Stimulated activated CD8-positive, alpha-beta memory T cell treated with anti-CD3 and anti-CD28 coated beads, Interleukin-15, amount 100 ng/mL, for 4 hours (primary cell): ENCODE results near the gene UFC1.

ENCODE experiments used
- DNase-seq, 2 donors: peaks; one replicate each; pipeline ENCODE4 v3.0.0-alpha.2; 2020; ENCODE audit warnings: low read depth in 2 of 2

UFC1 gene

GRCh38 chr1:161171191-161171590, 17.4 kb downstream of the UFC1 start:
- DNase-seq, result no peak

GRCh38 chr1:161171696-161172095, 17.9 kb downstream of the UFC1 start:
- no peak for DNase-seq

DNA sequence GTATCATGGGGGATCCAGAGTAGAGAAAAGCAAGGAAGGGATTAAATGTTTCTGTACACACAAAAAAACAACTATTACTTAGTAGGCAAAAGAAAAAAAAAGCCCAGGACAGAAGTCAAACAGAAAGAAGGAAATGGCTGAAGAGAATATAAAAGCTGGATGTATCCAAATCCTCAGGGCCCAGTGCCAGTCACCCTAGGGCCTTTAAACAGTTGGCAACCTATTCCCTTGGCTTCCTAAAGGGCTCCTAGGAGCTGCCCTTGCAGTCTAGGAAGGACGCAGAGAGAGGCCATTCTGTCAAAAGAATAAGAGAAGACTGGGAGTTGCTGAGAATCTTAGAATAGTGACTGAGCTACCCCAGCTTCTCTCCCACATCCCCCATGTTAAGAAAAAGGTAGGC, 18.6 kb downstream of the UFC1 start:
- no peak for DNase-seq

DNA sequence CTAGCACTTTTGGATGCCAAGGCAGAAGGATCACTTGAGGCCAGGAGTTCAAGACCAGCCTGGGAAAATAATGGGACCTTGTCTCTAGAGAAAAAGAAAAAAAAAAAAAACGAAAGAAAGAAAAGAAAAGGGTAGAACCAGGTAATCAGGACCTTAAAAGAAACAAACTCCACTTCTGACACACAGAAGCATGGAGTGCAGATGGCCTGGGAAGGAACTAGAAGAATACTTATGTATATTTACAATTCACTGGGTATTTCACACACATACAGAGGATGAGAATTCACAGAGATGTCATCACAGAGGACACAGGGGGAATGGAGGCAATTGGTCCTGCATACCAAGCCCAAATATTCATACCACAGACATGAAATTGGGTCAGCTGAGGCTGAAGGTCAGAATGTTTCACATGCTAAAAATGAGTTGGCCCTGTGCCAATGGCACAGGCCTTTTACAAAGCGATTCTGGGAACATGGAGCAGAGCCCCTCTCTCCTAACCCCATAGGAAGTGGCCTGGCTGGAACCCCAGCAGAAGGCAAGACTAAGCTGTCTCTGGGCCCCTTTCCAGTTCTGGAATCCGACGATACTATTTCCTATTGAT, 19.1 kb downstream of the UFC1 start:
- DNase-seq, result no peak

DNA sequence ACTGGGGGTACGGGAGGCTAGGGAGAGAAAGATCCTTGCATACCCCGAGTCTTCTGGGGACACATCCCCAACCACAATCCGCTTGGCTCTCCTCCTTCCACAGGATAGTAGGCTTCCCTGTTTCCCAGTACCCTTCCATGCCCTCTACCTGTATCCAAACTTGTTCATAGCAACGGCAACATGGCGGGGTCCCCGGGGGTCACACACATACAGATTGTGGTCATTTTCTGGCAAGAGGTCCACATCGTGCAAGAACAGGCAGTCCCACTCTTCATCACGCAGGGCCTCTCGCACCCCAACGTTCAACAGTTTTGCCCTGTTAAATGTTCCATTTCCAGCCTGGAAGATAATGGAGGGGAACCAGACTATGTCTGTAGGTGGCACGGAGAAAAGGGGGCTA, 19.9 kb downstream of the UFC1 start:
- no peak for DNase-seq

GRCh38 chr1:161174911-161175310, 21.1 kb downstream of the UFC1 start:
- no peak for DNase-seq

DNA sequence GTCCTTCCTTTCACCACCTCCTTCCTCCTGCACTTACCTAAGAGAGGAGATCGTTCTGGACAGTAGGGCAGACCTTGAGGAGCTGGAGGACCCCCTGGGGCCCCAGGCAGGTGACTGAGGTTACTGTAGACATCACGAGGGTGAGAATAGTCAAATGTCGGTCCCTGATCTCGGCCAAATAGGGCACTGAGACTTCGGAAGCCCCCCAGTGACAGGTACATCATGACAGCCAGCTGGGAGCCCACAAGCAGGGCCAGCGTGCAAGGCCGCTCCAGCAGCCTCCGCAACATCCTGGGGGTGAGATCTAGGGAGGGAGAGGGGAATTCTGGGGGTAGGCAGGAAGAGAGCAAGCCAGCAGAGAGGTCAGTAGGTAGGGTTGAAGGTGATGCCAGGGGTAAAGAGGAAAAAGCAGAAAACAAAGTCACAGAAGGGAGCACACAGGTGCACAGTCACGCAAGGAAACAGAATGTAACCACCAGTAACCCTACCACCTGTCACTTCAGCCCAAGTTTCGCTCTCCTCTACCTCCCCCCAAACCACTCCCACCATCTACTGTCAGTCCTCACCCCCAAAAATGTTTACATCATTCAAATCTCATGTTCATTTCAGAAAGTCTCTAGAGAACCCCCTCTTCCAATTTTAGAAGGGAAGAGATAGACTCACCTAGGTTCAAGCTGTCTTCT, 22.1 kb downstream of the UFC1 start:
- no peak for DNase-seq

- no peak for DNase-seq
Observed at GRCh38 chr1:161176468-161177111, 22.8 kb downstream of the UFC1 start.

- peak; percentile 87 to 90 for DNase-seq
Observed at GRCh38 chr1:161177112-161177935, 23.5 kb downstream of the UFC1 start, which contains the start of gene B4GALT3. TSS of gene B4GALT3 (minus strand) at chr1:161177507. CDS start at chr1:161176060, 1,447 bp downstream.

- no peak for DNase-seq
Observed at GRCh38 chr1:161177936-161178244, 24.1 kb downstream of the UFC1 start.

DNA sequence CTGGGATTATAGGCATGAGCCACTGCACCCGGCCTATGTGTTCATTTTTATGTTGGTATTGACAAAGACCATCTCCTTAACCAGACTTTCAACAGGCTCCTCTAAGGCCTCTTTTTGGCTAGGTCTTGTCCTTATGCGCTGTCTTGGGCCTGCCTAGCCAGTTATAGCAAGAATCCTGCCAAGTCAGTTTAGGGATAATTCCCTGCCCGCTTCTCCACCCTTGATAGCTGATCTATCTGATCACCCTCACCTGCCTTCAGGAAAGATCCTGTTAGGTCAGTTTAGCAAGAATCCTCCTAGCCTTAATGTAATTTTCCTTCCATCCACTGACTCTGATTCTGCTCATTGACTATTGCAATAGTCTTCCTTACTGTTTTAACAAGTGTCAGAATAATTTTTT, 25.9 kb downstream of the UFC1 start:
- DNase-seq, result no peak

DNA sequence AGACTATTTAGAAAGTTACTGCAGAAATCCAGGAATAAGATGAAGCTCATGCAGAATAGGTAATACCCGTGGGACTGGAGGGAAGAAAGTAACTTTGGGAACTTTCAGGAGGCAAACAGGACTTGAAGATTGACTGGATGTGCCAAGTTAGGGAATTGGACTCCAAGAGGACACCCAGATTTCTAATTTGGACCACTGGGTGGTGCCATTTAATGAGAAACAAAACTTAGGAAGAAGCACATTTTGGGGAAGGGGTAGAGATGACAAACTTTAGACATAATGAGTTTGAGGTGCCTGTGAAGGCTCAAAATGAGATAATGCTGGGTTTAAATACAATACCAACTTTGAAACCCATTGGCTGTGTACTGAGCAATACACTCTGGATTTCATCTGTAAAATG, 26.9 kb downstream of the UFC1 start:
- DNase-seq, result no peak

GRCh38 chr1:161182214-161182613, 28.4 kb downstream of the UFC1 start:
- peak; percentile 19 to 48 for DNase-seq

GRCh38 chr1:161185282-161185682, 31.5 kb downstream of the UFC1 start:
- DNase-seq, result peak; percentile 35 to 59

DNA sequence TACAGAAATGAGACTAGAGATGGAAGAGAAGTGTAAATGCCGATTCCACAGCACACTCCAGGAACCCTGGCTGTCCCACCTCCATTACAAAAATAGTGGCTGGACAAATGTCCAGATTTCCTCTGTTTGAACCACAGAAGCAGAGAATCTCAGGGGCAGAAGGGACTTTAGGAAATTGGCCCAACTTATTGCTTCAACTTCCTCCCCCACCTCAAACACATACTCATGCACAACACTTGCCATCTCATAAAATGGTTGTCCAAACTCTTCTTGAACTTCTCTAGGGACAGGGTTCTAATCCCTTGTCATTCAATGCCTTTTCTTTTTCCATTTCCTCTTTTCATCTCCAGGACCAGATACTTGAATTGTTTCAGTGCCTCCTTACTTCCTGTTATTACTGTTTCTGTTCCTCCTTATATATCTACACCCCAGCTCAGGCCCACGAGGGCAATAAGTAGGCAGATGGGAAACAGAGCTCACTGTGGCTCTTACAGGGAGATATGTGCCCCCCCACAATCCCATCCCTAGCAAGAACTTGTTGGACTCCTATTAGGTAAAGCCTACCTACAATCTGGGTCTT, 32.0 kb downstream of the UFC1 start:
- DNase-seq, result no peak

- no peak for DNase-seq
Observed at GRCh38 chr1:161187311-161187710, 33.5 kb downstream of the UFC1 start.

GRCh38 chr1:161188381-161188780, 34.6 kb downstream of the UFC1 start:
- no peak for DNase-seq

DNA sequence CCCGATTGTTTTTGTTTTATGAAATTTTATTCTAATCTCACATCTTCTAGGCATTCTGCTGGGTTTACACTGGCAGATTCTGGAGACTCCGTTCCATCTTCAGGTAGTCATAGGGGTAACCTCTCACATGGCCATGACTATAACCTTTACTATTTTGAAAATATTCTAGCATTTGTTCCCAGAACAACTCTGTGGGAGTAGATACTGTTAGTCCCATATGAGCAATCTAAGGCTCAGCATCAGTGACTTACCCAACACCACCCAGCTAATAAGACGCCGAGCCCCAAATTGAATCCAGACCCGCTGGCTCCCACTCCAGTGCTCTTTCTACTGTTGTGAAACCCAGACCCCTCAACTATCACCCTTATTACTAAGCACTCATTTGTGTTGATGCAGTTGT, 35.3 kb downstream of the UFC1 start:
- no peak for DNase-seq

GRCh38 chr1:161190962-161191521, 37.3 kb downstream of the UFC1 start:
- DNase-seq, result no peak

DNA sequence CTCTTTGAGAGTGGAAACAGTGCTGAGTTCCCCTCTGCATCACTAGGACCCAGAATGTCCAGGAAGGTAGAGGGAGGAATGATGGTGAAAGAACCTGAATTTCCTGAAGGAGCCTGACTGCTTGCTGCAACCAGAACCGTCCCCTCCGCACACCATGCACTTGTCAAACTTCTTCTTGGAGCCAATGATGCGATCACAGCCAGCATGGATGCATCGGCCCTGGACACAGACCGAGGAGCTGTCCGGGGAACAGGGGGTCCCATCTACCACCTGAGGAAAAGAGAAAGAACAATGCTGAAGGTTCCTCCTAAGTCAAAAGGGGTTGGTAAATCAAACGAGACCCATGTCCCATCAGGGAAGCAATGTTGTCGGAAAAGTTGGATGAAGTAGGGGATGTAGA, 38.2 kb downstream of the UFC1 start:
- no peak for DNase-seq
